NCI-H2171 (cell line): ENCODE data around the gene TMC3.
"Not testable (repeated sequence)": the region's sequence is repeated elsewhere in the genome, so short reads cannot be mapped to it uniquely, and the experiment has no call there.

ENCODE experiments used
- DNase-seq: peaks from one replicate; lab custom pipeline; 2025; lab: John Stamatoyannopoulos, UW

TMC3 gene

DNA sequence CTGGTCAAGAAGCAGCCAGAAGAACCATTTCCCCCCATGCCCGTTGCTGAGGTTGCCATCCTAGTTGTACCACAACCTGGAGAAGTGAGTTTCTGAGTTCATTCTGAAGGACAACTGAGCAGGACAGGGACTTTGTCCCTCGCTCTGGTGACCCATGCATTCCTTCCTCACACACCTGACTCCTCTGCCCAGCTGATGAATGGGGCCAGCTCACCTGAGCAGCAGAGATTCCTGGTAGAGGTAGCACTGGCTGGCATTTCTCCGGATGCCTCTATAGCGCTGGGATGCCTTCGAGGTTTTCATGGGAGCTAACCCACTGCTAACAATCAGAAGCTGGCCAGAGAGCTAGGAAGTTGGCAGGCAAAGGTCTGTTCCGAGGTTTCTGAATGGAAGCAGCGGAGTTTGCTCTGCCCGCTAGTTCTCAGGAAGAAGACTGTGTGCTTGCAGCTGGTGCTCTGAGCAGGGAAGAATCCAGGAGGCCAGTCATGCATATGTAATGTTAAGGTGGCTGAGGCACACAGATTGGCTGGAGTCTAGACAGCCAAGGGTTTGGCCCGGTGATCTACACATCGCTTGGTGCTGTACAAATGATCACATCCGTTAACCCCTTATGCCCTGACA, at the start of gene TMC3:
Gene TMC3 (minus strand): TSS at position 439 of the 621 bp plus-strand sequence. CDS start 136 bp downstream, at position 303.
- DNase-seq = no peak

- no peak for DNase-seq
Observed at GRCh38 chr15:81421461-81421860, 47.4 kb upstream of the TMC3 start.

- DNase-seq = peak; percentile 77
Observed at GRCh38 chr15:81419332-81419943, 45.4 kb upstream of the TMC3 start.

DNA sequence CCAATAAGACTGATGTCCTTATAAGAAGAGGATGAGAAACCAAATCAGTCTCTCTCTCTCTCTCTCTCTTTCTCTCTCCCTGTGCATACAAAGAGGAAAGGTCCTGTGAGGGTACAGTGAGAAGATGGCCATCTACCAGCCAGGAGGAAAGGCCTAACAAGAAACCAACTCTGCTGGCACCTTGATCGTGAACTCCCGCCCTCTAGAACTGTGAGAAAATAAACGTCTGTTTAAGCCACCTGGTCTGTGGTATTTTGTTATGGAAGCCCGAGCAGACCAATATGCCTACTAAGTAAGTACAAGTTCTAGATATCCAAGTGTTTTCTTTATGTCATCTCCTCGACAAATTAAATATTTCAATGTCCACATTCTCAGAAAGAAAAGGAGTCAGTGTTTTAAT, 44.9 kb upstream of the TMC3 start:
- DNase-seq = no peak

GRCh38 chr15:81418444-81418843, 44.4 kb upstream of the TMC3 start:
- no peak for DNase-seq

- not testable (repeated sequence) for DNase-seq
Observed at GRCh38 chr15:81414274-81414968, 40.4 kb upstream of the TMC3 start.

DNA sequence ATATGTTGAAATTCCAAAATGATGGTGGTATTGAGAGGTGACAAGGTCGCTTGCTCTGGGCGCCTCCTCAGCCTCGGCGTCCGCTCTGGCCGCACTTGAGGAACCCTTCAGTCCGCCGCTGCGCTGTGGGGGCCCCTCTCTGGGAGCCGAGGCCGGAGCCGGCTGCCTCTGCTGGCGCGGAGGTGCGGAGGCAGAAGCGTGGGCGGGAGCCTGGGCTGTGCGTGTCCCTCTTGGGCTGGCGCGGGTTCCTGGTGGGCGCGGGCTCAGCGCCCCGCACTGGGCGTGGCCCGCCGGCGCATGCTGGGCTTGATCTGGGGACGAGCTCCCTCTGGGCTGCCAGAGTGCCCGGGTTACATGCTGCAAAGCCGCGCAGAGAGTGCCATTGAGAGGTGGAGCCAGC, 39.8 kb upstream of the TMC3 start:
- no peak for DNase-seq

DNA sequence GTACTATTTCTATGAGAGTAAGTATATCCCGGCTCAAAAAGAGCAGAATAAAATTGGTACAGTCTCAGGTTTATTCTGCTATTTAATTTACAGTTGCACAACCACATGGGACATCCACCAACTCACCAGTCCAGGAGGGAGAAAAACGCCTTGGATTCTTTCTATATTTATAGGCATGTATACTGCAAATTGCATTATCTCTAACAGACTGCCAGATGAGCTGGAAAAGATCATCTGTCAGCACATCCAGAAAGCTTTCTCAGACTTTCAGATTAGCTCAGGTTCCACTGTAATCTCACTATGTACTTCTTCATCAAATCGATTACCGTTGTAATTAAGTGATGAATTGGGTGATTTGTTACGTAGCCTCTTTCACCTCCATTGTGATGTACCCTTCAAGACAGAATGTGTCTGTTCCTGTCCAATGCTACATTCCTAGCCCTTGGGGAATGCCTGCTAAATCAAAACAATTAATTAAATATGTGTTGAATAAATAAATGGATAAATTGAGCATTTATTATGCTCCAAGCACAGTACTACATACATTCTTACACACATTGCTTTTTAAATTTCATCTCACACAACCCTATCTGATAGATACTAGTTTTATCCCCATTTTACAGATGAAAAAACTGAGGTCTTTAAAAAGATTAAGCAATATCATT, 38.1 kb upstream of the TMC3 start:
- DNase-seq = no peak

- DNase-seq = no peak
Observed at GRCh38 chr15:81411051-81411450, 37.0 kb upstream of the TMC3 start.

GRCh38 chr15:81410318-81410753, 36.3 kb upstream of the TMC3 start:
- DNase-seq = peak; percentile 81

DNA sequence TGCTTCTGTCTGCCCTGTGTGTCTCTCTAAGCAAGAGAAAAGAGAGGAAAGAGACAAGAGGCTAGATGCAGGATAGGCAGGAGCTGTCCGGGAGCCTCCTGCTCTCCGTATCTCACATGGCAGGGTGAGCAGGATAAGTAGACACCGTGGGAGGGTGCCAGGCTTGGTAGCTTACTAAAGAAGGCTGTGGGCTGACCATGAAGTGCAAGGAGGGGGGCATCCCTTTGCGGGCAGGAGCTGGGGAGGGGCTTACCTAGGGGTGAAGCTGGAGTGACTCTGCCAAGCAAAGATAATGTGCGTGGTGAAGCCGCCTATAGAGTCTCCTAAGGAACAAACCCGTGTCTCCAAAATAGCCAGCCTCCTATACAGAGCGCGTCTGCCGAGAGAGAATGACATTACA, 33.7 kb upstream of the TMC3 start:
- no peak for DNase-seq

GRCh38 chr15:81407176-81407575, 33.2 kb upstream of the TMC3 start:
- no peak for DNase-seq

DNA sequence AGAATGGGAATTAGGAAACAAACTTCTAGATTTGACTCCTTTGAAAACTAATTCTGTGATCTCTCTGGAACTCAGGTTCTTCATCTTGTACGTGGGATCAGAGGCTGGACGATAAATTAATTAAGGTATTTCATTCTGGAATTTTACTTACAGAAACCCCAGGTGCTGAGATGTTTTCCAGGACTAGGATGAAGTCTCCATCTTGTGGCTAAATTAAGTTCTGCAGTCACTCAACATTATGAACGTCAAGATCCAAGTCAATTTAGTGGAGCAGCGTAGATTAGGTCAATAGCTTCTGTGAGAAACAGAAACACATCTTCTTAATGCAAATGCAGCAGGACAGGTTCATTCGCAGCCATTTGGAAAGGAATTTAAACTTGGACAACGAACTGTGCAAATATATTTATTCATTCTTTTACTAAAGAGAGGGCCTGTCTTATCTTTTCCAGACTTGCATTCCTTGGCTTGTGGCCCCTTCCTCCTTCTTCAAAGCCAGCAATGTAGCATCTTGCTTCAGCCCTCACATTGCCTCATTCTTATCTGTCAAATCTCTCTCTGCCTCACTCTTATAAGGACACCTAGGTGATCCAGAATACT, 26.7 kb upstream of the TMC3 start:
- peak; percentile 21 for DNase-seq

GRCh38 chr15:81398910-81399551, 25.0 kb upstream of the TMC3 start:
- DNase-seq = no peak

- no peak for DNase-seq
Observed at GRCh38 chr15:81398456-81398855, 24.4 kb upstream of the TMC3 start.

DNA sequence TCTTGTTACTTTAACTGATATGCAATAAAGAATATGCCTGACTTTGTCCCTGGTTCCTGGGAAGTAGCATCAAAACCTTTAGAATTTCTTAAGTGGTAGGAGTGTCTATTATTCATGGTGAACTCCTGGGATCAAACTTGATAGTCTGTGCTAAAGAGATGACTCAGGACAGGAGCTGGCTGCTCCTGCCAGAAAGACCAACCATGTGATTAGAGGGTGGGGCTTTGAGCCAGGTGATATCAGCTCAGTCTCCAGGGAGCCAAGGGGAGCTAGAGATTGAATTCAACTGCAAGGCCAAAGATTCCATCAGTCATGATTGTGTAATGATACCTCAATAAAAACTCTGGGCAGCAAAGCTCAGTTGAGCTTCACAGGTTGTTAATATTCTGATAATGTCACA, 20.6 kb upstream of the TMC3 start:
- no peak for DNase-seq

DNA sequence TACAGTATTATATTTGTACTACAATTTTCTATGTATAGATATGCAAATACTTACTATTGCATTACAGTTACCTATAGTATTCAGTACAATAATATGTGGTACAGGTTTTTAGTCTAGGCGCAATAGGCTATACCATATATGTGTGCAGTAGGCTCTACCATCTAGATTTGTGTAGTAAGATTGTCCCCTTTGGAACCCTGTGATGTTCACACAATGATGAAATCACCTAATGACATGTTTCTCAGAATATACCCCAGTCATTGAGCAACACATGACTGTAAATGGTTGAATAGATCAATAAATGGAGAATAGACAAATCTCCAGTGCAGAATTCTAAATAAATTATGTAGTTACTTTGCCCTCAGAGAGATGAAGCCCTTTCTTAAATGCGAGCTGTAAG, 17.6 kb upstream of the TMC3 start:
- no peak for DNase-seq

DNA sequence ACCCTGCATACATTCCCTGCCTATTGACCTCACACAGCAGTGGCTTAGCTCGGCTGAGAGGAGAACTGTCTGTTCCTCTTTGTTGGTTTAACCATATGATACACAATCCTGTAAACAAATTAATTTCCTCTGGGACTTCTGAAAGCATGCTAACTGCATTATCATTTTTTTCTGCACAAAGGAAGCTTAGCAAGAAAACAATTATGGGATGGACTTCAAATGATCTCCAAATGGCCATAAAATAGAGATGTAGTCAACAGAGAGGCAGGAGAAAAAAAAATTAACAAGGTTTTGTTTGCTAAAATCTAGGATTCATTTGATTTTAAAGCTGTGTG, 14.4 kb upstream of the TMC3 start:
- DNase-seq = no peak

DNA sequence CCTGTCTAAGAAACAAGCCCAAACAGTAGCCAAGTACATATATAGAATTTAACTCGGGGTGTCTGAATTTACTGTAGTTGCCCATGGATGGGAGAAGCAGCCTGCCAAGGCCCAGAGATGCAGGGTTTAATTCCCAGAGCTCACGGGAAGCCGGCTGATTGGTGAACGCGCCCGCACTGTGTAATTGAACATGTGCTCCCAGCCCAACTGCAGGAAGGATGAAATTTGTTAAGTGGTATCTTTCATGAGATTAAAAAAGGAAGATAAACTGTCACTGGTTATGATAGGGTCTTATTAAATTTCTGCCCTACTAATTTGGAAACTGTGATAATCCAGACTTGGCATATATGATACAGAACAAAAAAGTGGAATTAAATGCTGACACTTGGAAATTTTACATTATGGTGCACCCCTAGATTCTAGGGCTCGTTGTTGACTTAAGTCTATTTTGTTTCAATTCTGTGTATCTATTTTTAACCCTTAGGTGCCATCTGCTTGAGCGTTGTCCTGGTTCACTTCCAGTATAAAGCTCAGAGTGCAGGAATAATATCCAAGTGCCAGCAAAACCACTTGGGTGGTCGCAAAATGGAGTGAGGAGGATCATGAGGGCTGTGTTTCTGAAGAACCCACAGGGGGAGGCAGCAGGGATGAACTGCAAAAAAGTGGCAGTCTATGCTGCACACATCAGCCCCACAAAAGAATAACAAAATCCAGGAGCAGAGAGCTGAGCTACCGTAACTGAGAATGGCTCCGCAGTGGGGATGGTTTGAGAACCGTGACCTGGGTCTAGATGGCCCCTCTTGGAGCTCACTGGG, 13.8 kb upstream of the TMC3 start:
- DNase-seq = no peak

- no peak for DNase-seq
Observed at GRCh38 chr15:81386947-81387346, 12.9 kb upstream of the TMC3 start.

DNA sequence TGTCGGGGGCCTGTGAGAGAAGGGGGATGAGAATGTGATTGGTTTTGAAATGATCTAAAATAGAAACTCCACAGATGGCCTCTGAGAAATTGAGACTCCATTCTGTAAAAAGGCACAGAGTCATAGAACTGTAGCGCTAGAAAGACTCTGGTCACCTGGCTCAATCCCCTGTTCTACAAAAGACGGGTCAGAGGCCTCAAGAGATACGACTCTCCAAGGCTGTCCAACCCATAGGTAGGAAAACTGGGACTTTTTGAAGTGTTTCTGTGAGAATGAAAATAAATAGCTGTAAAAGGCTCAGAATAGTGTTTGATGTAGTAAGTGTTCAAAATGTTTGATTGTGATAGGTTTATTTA, 11.7 kb upstream of the TMC3 start:
- DNase-seq = no peak
